ENCODE measurements around the gene DOC2B. TPM values are rescaled to one million over a fixed set of nuclear protein-coding genes. Genes with fewer than 3 reads are reported as not detected.

Gene DOC2B
- total and polyA plus RNA-seq, 2 of the 8 experiments (the other 6 are each of a cell fraction or from before 2014, with no cell fraction given), result 1.3 to 3.3 TPM

DNA sequence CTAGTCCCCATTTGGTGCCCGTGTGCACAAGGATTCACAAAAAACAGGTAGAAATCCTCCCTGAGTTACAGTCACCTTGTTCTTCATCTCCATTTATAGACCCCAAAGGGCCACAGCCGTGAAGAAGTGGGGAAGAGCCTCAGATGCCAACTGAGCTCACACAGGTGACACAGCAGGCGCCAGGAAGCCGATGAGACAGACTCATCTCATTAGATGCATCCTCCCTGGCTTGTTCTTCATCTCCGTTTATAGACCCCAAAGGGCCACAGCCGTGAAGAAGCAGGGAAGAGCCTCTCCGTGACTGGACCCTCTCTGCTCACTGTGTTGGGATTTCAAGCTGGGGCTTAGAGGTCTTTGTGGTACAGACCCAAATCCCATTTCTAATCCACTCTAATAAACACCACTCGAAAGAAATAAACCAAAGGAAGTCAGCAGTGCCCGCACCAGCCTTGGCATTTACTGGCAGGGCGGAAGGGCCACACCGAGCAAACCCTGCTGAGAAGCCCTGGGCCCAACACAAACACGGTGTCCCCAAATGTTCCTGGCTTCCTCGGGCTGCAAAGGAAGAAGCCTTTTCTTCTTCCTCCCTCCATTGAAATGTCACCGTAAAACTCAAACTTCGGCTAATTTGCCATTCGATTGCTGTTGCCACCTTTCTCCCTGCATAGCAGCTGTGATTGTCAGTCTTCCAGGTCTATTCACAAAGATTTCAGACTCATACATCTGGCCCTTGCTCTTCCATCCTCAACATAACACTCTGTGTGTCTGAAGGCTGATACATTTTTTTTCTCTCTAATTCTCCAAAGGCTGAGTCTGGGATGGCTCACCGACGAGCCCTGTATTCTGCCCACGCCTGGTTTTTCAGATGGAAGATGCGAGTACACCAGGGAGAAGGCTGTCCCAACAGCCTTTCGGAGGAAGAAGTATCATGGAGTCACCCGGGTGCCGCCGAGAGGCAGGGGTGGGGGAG, 44.9 kb upstream of the DOC2B start:
- no peak for FAIRE-seq
- H3K79me1 ChIP-seq (ENCODE audit: low read depth, low read length), result no peaks in the 10 kb centered on the region

More for the DNA sequence above, 44.9 kb upstream of the DOC2B start:
- H3K4me3 ChIP-seq (ENCODE audit: extremely low read depth in 1 of 4, insufficient read depth in 2 of 4, low read depth in 3 of 4, low read length in 4 of 4), result no peak overlapping the region
- H3K27me3 ChIP-seq (replicated peaks in 1 of 4; ENCODE audit: control insufficient read depth in 3 of 4, extremely low read depth in 1 of 4, insufficient read depth in 3 of 4, low read length in 3 of 4), result no peaks in the 10 kb centered on the region
- H4K91ac ChIP-seq (replicated peaks; ENCODE audit: insufficient read length, low read length), result no peak overlapping the region
- H3K36me3 ChIP-seq (ENCODE audit: control insufficient read depth in 2 of 4, insufficient read depth in 4 of 4, low read length in 3 of 4), result no peaks in the 10 kb centered on the region
- DNase-seq (ENCODE audit: low read depth in 1 of 2, low spot score in 2 of 2), result no peak
- no peaks in the 10 kb centered on the region for H3K23me2 ChIP-seq (ENCODE audit: low read depth, low read length)
- no peak overlapping the region for H2AK5ac ChIP-seq (ENCODE audit: low read depth, low read length)
- H2BK15ac ChIP-seq (ENCODE audit: low read length), result 0 out of 2 replicates have a peak overlapping the region, but pooled peaks have one; percentile 29
- H3K56ac ChIP-seq (replicated peaks; ENCODE audit: insufficient read length, low read depth, low read length), result no peak overlapping the region
- no peak overlapping the region for H3K23ac ChIP-seq (ENCODE audit: insufficient read length)
- H2BK12ac ChIP-seq (ENCODE audit: low read depth, low read length), result no peak overlapping the region
- ChIA-PET CTCF (ENCODE audit: partially characterized antibody) (interaction anchor here (0.7 to 1.2 kb wide), 2 partner anchors 34 to 474 kb away, joined by 3 to 4 read pairs; no protein-coding TSS in a partner anchor), POLR2A (ENCODE audit: partially characterized antibody) (no interaction called here)
- no peak overlapping the region for H2BK20ac ChIP-seq (ENCODE audit: low read length)
- WGBS, 2 experiments (ENCODE audit: extremely low coverage in 1 of 2, insufficient coverage in 1 of 2, insufficient read length in 1 of 2, insufficient replicate concordance in 2 of 2, low coverage in 1 of 2, low lambda C conversion rate in 2 of 2, missing lambda C conversion rate in 1 of 2), result 87% methylated on average over 24 of the region's 24 CpGs; no CpG with 5 or more reads in 1 of the 2 experiments
- no peak for TF ChIP-seq SP1 (IDR thresholded peaks at IDR 0.05; ENCODE audit: low read depth, low read length)
- no peak overlapping the region for H2BK5ac ChIP-seq (ENCODE audit: low read depth, low read length)
- no peak overlapping the region for H3K4ac ChIP-seq (replicated peaks; ENCODE audit: insufficient read length, low read depth, low read length)
- H3K27ac ChIP-seq (ENCODE audit: low read depth, low read length), result no peak overlapping the region
- H3K4me1 ChIP-seq (replicated peaks in 1 of 4; ENCODE audit: control insufficient read depth in 3 of 4, insufficient read depth in 4 of 4, low read length in 3 of 4), result peaks cover 0 to 13% (median 0%) of the 10 kb centered on the region in 4 experiments; a peak in 2 of 7 replicates
- no peaks in the 10 kb centered on the region for H4K20me1 ChIP-seq (replicated peaks in 1 of 2; ENCODE audit: control insufficient read depth in 1 of 2, insufficient read depth in 2 of 2, low read length in 2 of 2)
- no peak overlapping the region for H3K18ac ChIP-seq (ENCODE audit: extremely low read depth, low read length)
- H4K8ac ChIP-seq (ENCODE audit: extremely low read depth, insufficient read depth, low read length), result peak overlapping the region; percentile 4
- no peak overlapping the region for H3K4me2 ChIP-seq (ENCODE audit: insufficient read depth in 1 of 2, low read depth in 2 of 2, low read length in 2 of 2)
- H2AFZ ChIP-seq (ENCODE audit: low read length), result no peak overlapping the region
- H3K9me3 ChIP-seq (ENCODE audit: insufficient read depth in 2 of 2, low read depth in 1 of 2, low read length in 1 of 2), result no peaks in the 10 kb centered on the region
- H4K5ac ChIP-seq (ENCODE audit: insufficient read length, low read depth, low read length), result no peak overlapping the region
- H3K9ac ChIP-seq (replicated peaks in 1 of 4; ENCODE audit: extremely low read depth in 1 of 4, low read depth in 3 of 4, low read length in 3 of 4), result no peak overlapping the region
- no peak overlapping the region for H2BK120ac ChIP-seq (replicated peaks; ENCODE audit: low read depth, low read length)
- no peak overlapping the region for H3K14ac ChIP-seq (ENCODE audit: insufficient read length)
- no peaks in the 10 kb centered on the region for H3K79me2 ChIP-seq (ENCODE audit: control insufficient read depth in 1 of 2, insufficient read depth in 2 of 2, low read length in 2 of 2)

Measured in H1 (cell line).